Caco-2 (cell line): ENCODE results near the gene NPFFR1. TPM values are rescaled to one million over a fixed set of nuclear protein-coding genes. Genes with fewer than 3 reads are reported as not detected.

ENCODE experiments used
- BruUV-seq: library from RNA; stranded (reverse); fragments of 400-500 nt; replicated peaks from 2 replicates; lab custom pipeline; 2021; lab: Mats Ljungman, UMichigan
- CTCF ChIA-PET: fragments of 300-600 bp; sonication (Branson Sonifier 250); formaldehyde crosslinking; loops from one replicate; lab custom pipeline; 2022; ENCODE audit warnings: antibody characterized with exemption; lab: Charles Lee
- POLR2A ChIA-PET: fragments of 300-600 bp; sonication (Branson Sonifier 250); formaldehyde crosslinking; loops from one replicate; lab custom pipeline; 2022; ENCODE audit warnings: antibody characterized with exemption; lab: Charles Lee
- DNase-seq, 2 experiments: peaks; one replicate each; pipeline versions ENCODE4 v3.0.0 to v3.0.0-alpha.2; 2020 to 2022
- H3K27me3 ChIP-seq: replicated peaks from 2 replicates; pipeline ENCODE4 v1.6.0; 2011; ENCODE audit warnings: low read length; ENCODE audit not compliant: control insufficient read depth, insufficient read depth
- H3K36me3 ChIP-seq: 2 replicates; pipeline ENCODE4 v1.5.1; 2011; ENCODE audit warnings: low read length; ENCODE audit not compliant: control insufficient read depth, insufficient read depth
- H3K4me1 ChIP-seq: fragments of 250-450 bp; sonication (Bioruptor Pico); 2 replicates; pipeline ENCODE4 v1.5.1; 2020; ENCODE audit warnings: mild to moderate bottlenecking
- H3K4me3 ChIP-seq: 2 replicates; pipeline ENCODE4 v1.5.1; 2011; ENCODE audit warnings: low read depth, mild to moderate bottlenecking, control low read depth, low read length
- H3K9me3 ChIP-seq: fragments of 250-450 bp; sonication (Bioruptor Pico); 2 replicates; pipeline ENCODE4 v1.5.1; 2020; ENCODE audit warnings: mild to moderate bottlenecking, moderate library complexity
- H3K27ac Mint-ChIP-seq: one replicate; pipeline ENCODE4 v1.8.0; 2022; ENCODE audit warnings: mixed read lengths; ENCODE audit not compliant: unreplicated experiment
- H3K27me3 Mint-ChIP-seq: one replicate; pipeline ENCODE4 v1.8.0; 2022; ENCODE audit warnings: mixed read lengths; ENCODE audit not compliant: insufficient read depth, unreplicated experiment
- H3K36me3 Mint-ChIP-seq: one replicate; pipeline ENCODE4 v1.8.0; 2022; ENCODE audit warnings: mild to moderate bottlenecking, mixed read lengths; ENCODE audit not compliant: insufficient read depth, unreplicated experiment
- H3K4me1 Mint-ChIP-seq: one replicate; pipeline ENCODE4 v1.8.0; 2022; ENCODE audit warnings: low read depth, mixed read lengths; ENCODE audit not compliant: unreplicated experiment
- H3K4me3 Mint-ChIP-seq: one replicate; pipeline ENCODE4 v1.8.0; 2022; ENCODE audit warnings: mild to moderate bottlenecking, moderate library complexity, mixed read lengths; ENCODE audit not compliant: unreplicated experiment
- H3K9me3 Mint-ChIP-seq: one replicate; pipeline ENCODE4 v1.8.0; 2022; ENCODE audit warnings: mixed read lengths; ENCODE audit not compliant: unreplicated experiment
- CTCF ChIP-seq, 2 experiments: fragments of 200-600 bp in 1 of 2; IDR thresholded peaks; 1 replicate in 1 of 2; 2 replicates in 1 of 2; pipeline versions ENCODE4 v1.5.1 to v1.8.0; 2011 to 2022; ENCODE audit warnings: antibody characterized with exemption in 1 of 2, control low read depth in 1 of 2, inconsistent platforms in 1 of 2, low read depth in 1 of 2, low read length in 1 of 2, mild to moderate bottlenecking in 1 of 2, moderate library complexity in 1 of 2; ENCODE audit not compliant: insufficient read depth in 1 of 2, severe bottlenecking in 1 of 2, unreplicated experiment in 1 of 2
- intact Hi-C: fragments of 100-400 bp; cut with micrococcal nuclease; formaldehyde crosslinking; loops from one replicate; pipeline ENCODE4 v1.10.0; 2022; ENCODE audit not compliant: unreplicated experiment
- total RNA-seq: library from RNA; stranded (reverse); gene quantifications from 2 replicates; pipeline ENCODE4 v1.2.3, GENCODE V29; 2022

The NPFFR1 gene
- total RNA-seq, 1 experiment from 2014 or later, result not detected

DNA sequence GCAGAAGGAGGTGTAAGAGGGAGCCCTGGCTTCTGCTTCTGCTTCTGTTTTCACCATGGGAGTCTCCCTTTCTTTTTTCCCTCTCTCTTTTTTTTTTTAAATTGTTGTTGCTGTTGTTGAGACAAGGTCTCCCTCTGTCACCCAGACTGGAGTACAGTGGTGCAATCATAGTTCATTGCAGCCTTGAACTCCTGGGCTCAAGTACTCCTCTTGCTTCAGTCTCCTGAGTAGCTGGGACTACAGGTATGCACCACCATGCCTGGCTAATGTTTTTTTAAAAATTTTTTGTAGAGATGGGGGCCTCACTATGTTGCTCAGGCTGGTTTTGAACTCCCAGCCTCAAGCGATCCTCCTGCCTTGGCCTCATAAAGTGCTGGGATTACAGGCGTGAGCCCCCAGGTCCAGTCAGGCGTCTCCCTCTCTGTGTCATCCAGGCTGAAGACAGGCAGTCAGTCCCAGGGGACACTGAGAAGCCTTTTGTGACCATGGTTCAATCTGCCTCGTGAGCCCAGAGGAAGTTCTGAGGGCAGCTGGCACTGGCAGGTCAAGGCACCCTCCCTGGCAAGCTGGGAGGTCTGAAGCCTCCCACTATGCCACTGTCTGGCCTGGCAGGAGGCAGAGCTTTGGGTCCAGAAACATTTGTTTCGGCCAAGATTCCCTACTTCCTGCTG lies 33.6 kb upstream of the NPFFR1 start:
- H3K36me3 Mint-ChIP-seq, result peaks cover 5% of the 10 kb centered on the region
- Histone ChIP-seq H3K27me3 (no peaks in the 10 kb centered on the region), H3K36me3 (no peaks in the 10 kb centered on the region), H3K4me1 (no peaks in the 10 kb centered on the region), H3K9me3 (no peaks in the 10 kb centered on the region), H3K4me3 (no peak overlapping the region)
- H3K27me3 Mint-ChIP-seq, result no peaks in the 10 kb centered on the region
- no peak for DNase-seq
- peaks cover 6% of the 10 kb centered on the region for H3K4me1 Mint-ChIP-seq
- intact Hi-C loops, result no loop called here
- no peak overlapping the region for H3K27ac Mint-ChIP-seq
- ChIA-PET CTCF (no interaction called here), POLR2A (no interaction called here)
- TF ChIP-seq CTCF (IDR thresholded peaks at IDR 0.05; ENCODE audit: insufficient read depth in 1 of 2, low read depth in 1 of 2, low read length in 1 of 2, severe bottlenecking in 1 of 2, unreplicated experiment in 1 of 2), result no peak
- no peaks in the 10 kb centered on the region for H3K9me3 Mint-ChIP-seq
- BruUV-seq, result no TSS peak
- no peak overlapping the region for H3K4me3 Mint-ChIP-seq

DNA sequence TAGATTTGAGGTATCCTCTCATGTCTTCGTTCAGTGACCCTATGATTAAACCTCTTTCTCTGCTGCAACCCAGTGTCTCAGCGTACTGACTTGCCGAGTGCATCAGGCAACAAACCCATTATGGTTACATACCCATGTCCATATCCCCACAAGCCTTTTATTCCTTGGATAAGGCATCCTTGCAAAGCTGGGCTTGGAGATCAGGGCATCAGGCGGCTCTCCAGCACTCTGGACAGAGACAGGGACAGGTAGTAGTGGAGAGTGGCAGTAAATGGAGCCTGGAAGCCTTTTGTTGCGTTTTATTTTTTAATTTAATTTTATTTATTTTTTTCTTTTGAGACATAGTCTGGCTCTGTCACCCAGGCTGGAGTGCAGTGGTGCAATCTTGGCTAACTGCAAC lies 32.0 kb upstream of the NPFFR1 start:
- H3K4me1 Mint-ChIP-seq, result no peaks in the 10 kb centered on the region
- Histone ChIP-seq H3K4me3 (no peak overlapping the region), H3K27me3 (no peaks in the 10 kb centered on the region), H3K36me3 (no peaks in the 10 kb centered on the region), H3K4me1 (no peaks in the 10 kb centered on the region), H3K9me3 (no peaks in the 10 kb centered on the region)
- ChIA-PET POLR2A (no interaction called here), CTCF (interaction anchor here (1.0 kb wide), 1 partner anchor 94 kb away, joined by 3 read pairs; no protein-coding TSS in a partner anchor)
- no peak overlapping the region for H3K4me3 Mint-ChIP-seq
- no TSS peak for BruUV-seq
- no peak for DNase-seq
- TF ChIP-seq CTCF (IDR thresholded peaks at IDR 0.05; ENCODE audit: insufficient read depth in 1 of 2, low read depth in 1 of 2, low read length in 1 of 2, severe bottlenecking in 1 of 2, unreplicated experiment in 1 of 2), result no peak
- no peaks in the 10 kb centered on the region for H3K27me3 Mint-ChIP-seq
- H3K9me3 Mint-ChIP-seq, result no peaks in the 10 kb centered on the region
- H3K27ac Mint-ChIP-seq, result no peak overlapping the region
- H3K36me3 Mint-ChIP-seq, result no peaks in the 10 kb centered on the region
- intact Hi-C loops, result no loop called here

- Histone ChIP-seq H3K9me3 (no peaks in the 10 kb centered on the region), H3K4me3 (no peak overlapping the region), H3K27me3 (no peaks in the 10 kb centered on the region), H3K36me3 (no peaks in the 10 kb centered on the region), H3K4me1 (no peaks in the 10 kb centered on the region)
- H3K9me3 Mint-ChIP-seq, result no peaks in the 10 kb centered on the region
- no TSS peak for BruUV-seq
- no peak for TF ChIP-seq CTCF (IDR thresholded peaks at IDR 0.05; ENCODE audit: insufficient read depth in 1 of 2, low read depth in 1 of 2, low read length in 1 of 2, severe bottlenecking in 1 of 2, unreplicated experiment in 1 of 2)
- intact Hi-C loops, result no loop called here
- H3K36me3 Mint-ChIP-seq, result no peaks in the 10 kb centered on the region
- POLR2A ChIA-PET, result no interaction called here
- DNase-seq, result no peak
- no peaks in the 10 kb centered on the region for H3K4me1 Mint-ChIP-seq
- CTCF ChIA-PET, result interaction anchor here (0.6 to 1.0 kb wide), 2 partner anchors 94 to 448 kb away, joined by 3 read pairs; no protein-coding TSS in a partner anchor
- H3K4me3 Mint-ChIP-seq, result no peak overlapping the region
- no peaks in the 10 kb centered on the region for H3K27me3 Mint-ChIP-seq
- H3K27ac Mint-ChIP-seq, result no peak overlapping the region
These were observed 31.5 kb upstream of the NPFFR1 start for GRCh38 chr10:70315276-70315675.
